ENCODE results near the gene MFAP4.

DNA sequence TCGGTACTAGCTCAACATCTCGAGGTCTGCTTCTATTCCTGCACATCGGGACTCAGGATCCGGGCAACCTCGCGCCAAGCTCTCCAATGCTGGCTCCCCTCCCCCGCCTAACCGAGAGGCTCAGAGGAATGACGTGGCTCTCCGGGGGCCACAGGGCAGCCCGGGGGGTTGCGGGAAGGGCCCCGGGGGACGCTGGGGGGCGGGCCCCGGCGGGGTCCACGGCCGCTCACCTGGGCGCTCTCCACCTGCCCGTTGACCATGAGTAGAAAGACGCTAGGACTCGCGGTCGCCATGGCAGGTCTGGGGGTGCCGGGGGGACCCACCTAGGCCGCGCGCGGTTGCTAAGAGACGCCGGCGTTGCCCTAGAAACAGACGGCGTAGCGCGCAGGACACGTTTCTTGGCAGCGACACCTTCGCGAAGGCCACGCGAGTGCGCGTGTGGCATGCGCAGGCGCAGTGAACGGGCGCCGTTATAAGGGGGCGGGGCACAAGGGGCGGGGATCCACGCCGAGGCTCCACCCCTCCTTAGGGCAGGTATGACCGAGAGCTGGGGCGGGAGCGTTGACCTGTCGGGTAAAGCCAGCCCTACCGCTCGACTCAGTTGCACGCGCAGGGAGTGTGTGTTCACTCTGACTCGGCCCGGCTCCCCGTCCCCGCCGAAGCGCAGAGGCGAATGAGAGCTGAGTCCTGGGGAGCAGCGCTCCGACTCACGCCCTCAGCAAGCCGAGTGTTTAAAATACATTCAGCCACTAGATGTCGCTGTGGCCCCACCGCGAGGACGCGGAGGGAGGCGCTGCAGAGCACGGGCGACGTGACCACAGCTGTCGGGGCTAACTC is 24.5 kb downstream of the MFAP4 start, which contains the start of gene B9D1:
- TF ChIP-seq EZH2phosphoT487 (IDR thresholded peaks at IDR 0.05; ENCODE audit: low read depth, severe bottlenecking, unreplicated experiment) (no peak), EZH2 (IDR thresholded peaks at IDR 0.05; ENCODE audit: borderline replicate concordance) (no peak)
- TF ChIP-seq, protein P1, sequence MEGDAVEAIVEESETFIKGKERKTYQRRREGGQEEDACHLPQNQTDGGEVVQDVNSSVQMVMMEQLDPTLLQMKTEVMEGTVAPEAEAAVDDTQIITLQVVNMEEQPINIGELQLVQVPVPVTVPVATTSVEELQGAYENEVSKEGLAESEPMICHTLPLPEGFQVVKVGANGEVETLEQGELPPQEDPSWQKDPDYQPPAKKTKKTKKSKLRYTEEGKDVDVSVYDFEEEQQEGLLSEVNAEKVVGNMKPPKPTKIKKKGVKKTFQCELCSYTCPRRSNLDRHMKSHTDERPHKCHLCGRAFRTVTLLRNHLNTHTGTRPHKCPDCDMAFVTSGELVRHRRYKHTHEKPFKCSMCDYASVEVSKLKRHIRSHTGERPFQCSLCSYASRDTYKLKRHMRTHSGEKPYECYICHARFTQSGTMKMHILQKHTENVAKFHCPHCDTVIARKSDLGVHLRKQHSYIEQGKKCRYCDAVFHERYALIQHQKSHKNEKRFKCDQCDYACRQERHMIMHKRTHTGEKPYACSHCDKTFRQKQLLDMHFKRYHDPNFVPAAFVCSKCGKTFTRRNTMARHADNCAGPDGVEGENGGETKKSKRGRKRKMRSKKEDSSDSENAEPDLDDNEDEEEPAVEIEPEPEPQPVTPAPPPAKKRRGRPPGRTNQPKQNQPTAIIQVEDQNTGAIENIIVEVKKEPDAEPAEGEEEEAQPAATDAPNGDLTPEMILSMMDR (IDR thresholded peaks at IDR 0.05; ENCODE audit: poor library complexity): peak; percentile 100
